ENCODE data around the gene TGFB1I1.
"Not testable (repeated sequence)": the region's sequence is repeated elsewhere in the genome, so short reads cannot be mapped to it uniquely, and the experiment has no call there.

TGFB1I1 gene

GRCh38 chr16:31498493-31498892 is 26.5 kb downstream of the TGFB1I1 start:
- Histone ChIP-seq H3K4me3 (ENCODE audit: low read length) (no peak overlapping the region), H3K27me3 (ENCODE audit: control insufficient read depth, insufficient read depth, low read length) (no peaks in the 10 kb centered on the region), H3K9ac (ENCODE audit: low read length) (no peak overlapping the region)

GRCh38 chr16:31499928-31500327 is 28.0 kb downstream of the TGFB1I1 start:
- Histone ChIP-seq H3K4me3 (ENCODE audit: low read length) (no peak overlapping the region), H3K27ac (ENCODE audit: low read length) (no peak overlapping the region), H3K4me1 (ENCODE audit: control insufficient read depth, low read depth, low read length) (peaks cover 9% of the 10 kb centered on the region), H3K36me3 (ENCODE audit: control insufficient read depth, low read depth, low read length) (no peaks in the 10 kb centered on the region), H3K9ac (ENCODE audit: low read length) (no peak overlapping the region), H3K9me3 (ENCODE audit: control insufficient read depth, low read depth, low read length) (no peaks in the 10 kb centered on the region), H3K27me3 (ENCODE audit: control insufficient read depth, insufficient read depth, low read length) (no peaks in the 10 kb centered on the region)

More at GRCh38 chr16:31498493-31498892, 26.5 kb downstream of the TGFB1I1 start:
- Histone ChIP-seq H3K4me1 (ENCODE audit: control insufficient read depth, low read depth, low read length) (peaks cover 9% of the 10 kb centered on the region), H3K36me3 (ENCODE audit: control insufficient read depth, low read depth, low read length) (peaks cover 4% of the 10 kb centered on the region), H3K9me3 (ENCODE audit: control insufficient read depth, low read depth, low read length) (no peaks in the 10 kb centered on the region), H3K27ac (ENCODE audit: low read length) (no peak overlapping the region)

- Histone ChIP-seq H3K4me3 (ENCODE audit: low read length) (peak overlapping the region; percentile 3), H3K27ac (ENCODE audit: low read length) (no peak overlapping the region), H3K36me3 (ENCODE audit: control insufficient read depth, low read depth, low read length) (peaks cover 3% of the 10 kb centered on the region), H3K9ac (ENCODE audit: low read length) (no peak overlapping the region), H3K27me3 (ENCODE audit: control insufficient read depth, insufficient read depth, low read length) (no peaks in the 10 kb centered on the region), H3K9me3 (ENCODE audit: control insufficient read depth, low read depth, low read length) (no peaks in the 10 kb centered on the region), H3K4me1 (ENCODE audit: control insufficient read depth, low read depth, low read length) (peaks cover 9% of the 10 kb centered on the region)
Measured at GRCh38 chr16:31501226-31501965, 29.4 kb downstream of the TGFB1I1 start.

GRCh38 chr16:31501966-31502348 is 30.0 kb downstream of the TGFB1I1 start:
- Histone ChIP-seq H3K36me3 (ENCODE audit: control insufficient read depth, low read depth, low read length) (peaks cover 3% of the 10 kb centered on the region), H3K9ac (ENCODE audit: low read length) (no peak overlapping the region), H3K27me3 (ENCODE audit: control insufficient read depth, insufficient read depth, low read length) (no peaks in the 10 kb centered on the region), H3K27ac (ENCODE audit: low read length) (no peak overlapping the region), H3K9me3 (ENCODE audit: control insufficient read depth, low read depth, low read length) (no peaks in the 10 kb centered on the region), H3K4me1 (ENCODE audit: control insufficient read depth, low read depth, low read length) (peaks cover 12% of the 10 kb centered on the region), H3K4me3 (ENCODE audit: low read length) (peak overlapping the region; percentile 3)

- H3K4me3 ChIP-seq (ENCODE audit: low read length) = no peak overlapping the region
- H3K27ac ChIP-seq (ENCODE audit: low read length) = no peak overlapping the region
- peaks cover 3% of the 10 kb centered on the region for H3K36me3 ChIP-seq (ENCODE audit: control insufficient read depth, low read depth, low read length)
- H3K4me1 ChIP-seq (ENCODE audit: control insufficient read depth, low read depth, low read length) = peaks cover 18% of the 10 kb centered on the region
- H3K9me3 ChIP-seq (ENCODE audit: control insufficient read depth, low read depth, low read length) = no peaks in the 10 kb centered on the region
- no peaks in the 10 kb centered on the region for H3K27me3 ChIP-seq (ENCODE audit: control insufficient read depth, insufficient read depth, low read length)
- H3K9ac ChIP-seq (ENCODE audit: low read length) = no peak overlapping the region
Measured at GRCh38 chr16:31502981-31503380, 31.0 kb downstream of the TGFB1I1 start.

GRCh38 chr16:31503555-31503954 is 31.6 kb downstream of the TGFB1I1 start:
- not testable (repeated sequence) for H3K9ac ChIP-seq (ENCODE audit: low read length); H3K27me3 ChIP-seq (ENCODE audit: control insufficient read depth, insufficient read depth, low read length); H3K36me3 ChIP-seq (ENCODE audit: control insufficient read depth, low read depth, low read length); H3K4me3 ChIP-seq (ENCODE audit: low read length); H3K27ac ChIP-seq (ENCODE audit: low read length); H3K9me3 ChIP-seq (ENCODE audit: control insufficient read depth, low read depth, low read length)
- H3K4me1 ChIP-seq (ENCODE audit: control insufficient read depth, low read depth, low read length) = peaks cover 18% of the 10 kb centered on the region

- Histone ChIP-seq H3K27ac (ENCODE audit: low read length) (no peak overlapping the region), H3K4me1 (ENCODE audit: control insufficient read depth, low read depth, low read length) (peaks cover 21% of the 10 kb centered on the region), H3K4me3 (ENCODE audit: low read length) (no peak overlapping the region), H3K9ac (ENCODE audit: low read length) (no peak overlapping the region), H3K9me3 (ENCODE audit: control insufficient read depth, low read depth, low read length) (no peaks in the 10 kb centered on the region), H3K36me3 (ENCODE audit: control insufficient read depth, low read depth, low read length) (peaks cover 3% of the 10 kb centered on the region), H3K27me3 (ENCODE audit: control insufficient read depth, insufficient read depth, low read length) (no peaks in the 10 kb centered on the region)
Measured at GRCh38 chr16:31504159-31504558, 32.2 kb downstream of the TGFB1I1 start.

GRCh38 chr16:31505483-31505882 is 33.5 kb downstream of the TGFB1I1 start:
- Histone ChIP-seq H3K4me1 (ENCODE audit: control insufficient read depth, low read depth, low read length) (peaks cover 23% of the 10 kb centered on the region), H3K9me3 (ENCODE audit: control insufficient read depth, low read depth, low read length) (no peaks in the 10 kb centered on the region), H3K27me3 (ENCODE audit: control insufficient read depth, insufficient read depth, low read length) (no peaks in the 10 kb centered on the region), H3K4me3 (ENCODE audit: low read length) (no peak overlapping the region), H3K36me3 (ENCODE audit: control insufficient read depth, low read depth, low read length) (peaks cover 3% of the 10 kb centered on the region), H3K9ac (ENCODE audit: low read length) (no peak overlapping the region), H3K27ac (ENCODE audit: low read length) (no peak overlapping the region)

GRCh38 chr16:31507617-31507928 is 35.6 kb downstream of the TGFB1I1 start:
- Histone ChIP-seq H3K27ac (ENCODE audit: low read length) (peak overlapping the region; percentile 75), H3K4me3 (ENCODE audit: low read length) (peak overlapping the region; percentile 94), H3K9ac (ENCODE audit: low read length) (peak overlapping the region; percentile 81), H3K27me3 (ENCODE audit: control insufficient read depth, insufficient read depth, low read length) (no peaks in the 10 kb centered on the region), H3K4me1 (ENCODE audit: control insufficient read depth, low read depth, low read length) (peaks cover 13% of the 10 kb centered on the region), H3K36me3 (ENCODE audit: control insufficient read depth, low read depth, low read length) (peaks cover 3% of the 10 kb centered on the region), H3K9me3 (ENCODE audit: control insufficient read depth, low read depth, low read length) (no peaks in the 10 kb centered on the region)

- Histone ChIP-seq H3K4me1 (ENCODE audit: control insufficient read depth, low read depth, low read length) (peaks cover 13% of the 10 kb centered on the region), H3K9me3 (ENCODE audit: control insufficient read depth, low read depth, low read length) (no peaks in the 10 kb centered on the region), H3K36me3 (ENCODE audit: control insufficient read depth, low read depth, low read length) (peaks cover 3% of the 10 kb centered on the region), H3K9ac (ENCODE audit: low read length) (peak within 1 kb of the TSS; percentile 81), H3K4me3 (ENCODE audit: low read length) (peak within 1 kb of the TSS; percentile 94), H3K27me3 (ENCODE audit: control insufficient read depth, insufficient read depth, low read length) (no peaks in the 10 kb centered on the region), H3K27ac (ENCODE audit: low read length) (peak within 1 kb of the TSS; percentile 75)
Measured at GRCh38 chr16:31507929-31508705, 36.2 kb downstream of the TGFB1I1 start, which contains the start of gene RUSF1. Gene RUSF1 (minus strand): TSS chr16:31508391. CDS start chr16:31508373, 18 bp downstream.

GRCh38 chr16:31508706-31509195 is 36.8 kb downstream of the TGFB1I1 start:
- Histone ChIP-seq H3K9ac (ENCODE audit: low read length) (peak overlapping the region; percentile 81), H3K4me1 (ENCODE audit: control insufficient read depth, low read depth, low read length) (peaks cover 13% of the 10 kb centered on the region), H3K27ac (ENCODE audit: low read length) (peak overlapping the region; percentile 71), H3K9me3 (ENCODE audit: control insufficient read depth, low read depth, low read length) (no peaks in the 10 kb centered on the region), H3K27me3 (ENCODE audit: control insufficient read depth, insufficient read depth, low read length) (no peaks in the 10 kb centered on the region), H3K4me3 (ENCODE audit: low read length) (peak overlapping the region; percentile 94), H3K36me3 (ENCODE audit: control insufficient read depth, low read depth, low read length) (peaks cover 3% of the 10 kb centered on the region)

All from iPS-18a (cell line).